ENCODE data around the gene SCAF11. TPM values are rescaled to one million over a fixed set of nuclear protein-coding genes. Genes with fewer than 3 reads are reported as not detected.

SCAF11 gene
- total RNA-seq, 4 donors from 2014 or later: 152 to 294 (median 173) TPM

DNA sequence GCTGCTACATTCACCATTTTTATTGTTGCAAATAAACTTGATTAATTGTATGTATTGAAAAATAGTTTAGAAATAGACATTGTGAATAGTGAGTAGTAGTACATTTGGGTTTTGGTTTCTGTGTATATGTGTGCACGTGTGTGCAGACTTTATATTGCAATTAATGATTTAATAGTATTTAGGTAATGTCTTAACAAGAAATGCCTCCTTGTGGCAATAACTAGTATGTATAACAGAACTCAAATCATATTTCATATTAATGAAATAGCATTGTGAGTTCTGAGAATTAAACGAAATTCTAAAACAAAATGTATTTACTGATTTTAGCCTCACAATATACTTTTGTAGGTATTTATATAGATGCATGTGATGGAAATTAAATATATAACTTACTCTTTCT is 100.1 kb downstream of the SCAF11 start:
- Histone ChIP-seq H3K4me1 (no peaks in the 10 kb centered on the region), H3K27ac (no peak overlapping the region), H3K36me3 (peaks cover 11 to 12% of the 10 kb centered on the region in 2 donors), H3K27me3 (no peaks in the 10 kb centered on the region), H3K4me3 (replicated peaks in 1 of 3) (no peak overlapping the region), H3K9me3 (no peaks in the 10 kb centered on the region)
- intact Hi-C loops (cut with DNase I): no loop called here
- WGBS, 2 donors: 89 to 90% methylated on average over 2 of the region's 2 CpGs
- TF ChIP-seq POLR2A (IDR thresholded peaks at IDR 0.05): no peak
- no peak for TF ChIP-seq CTCF (IDR thresholded peaks at IDR 0.05)
- no peak for DNase-seq

DNA sequence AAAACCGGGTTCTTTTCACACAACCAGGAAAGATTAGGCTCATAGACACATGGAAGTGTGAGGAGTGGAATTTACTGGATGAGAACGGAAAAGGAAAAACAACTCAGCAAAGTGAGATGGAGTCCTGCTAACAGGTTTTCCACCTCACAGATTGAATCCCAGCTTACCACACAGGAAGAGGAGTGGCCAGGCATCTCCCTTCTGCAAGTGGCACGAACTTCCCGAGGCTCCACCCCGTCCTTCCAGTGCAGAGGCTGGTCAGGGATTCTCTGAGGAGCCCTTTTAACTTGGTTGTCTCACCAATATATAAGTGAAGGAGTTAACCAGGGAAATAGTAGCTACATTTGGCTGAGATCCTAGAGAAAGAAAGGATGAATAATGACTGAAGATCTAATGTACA is 102.8 kb downstream of the SCAF11 start:
- no peaks in the 10 kb centered on the region for H3K9me3 ChIP-seq
- no peak for DNase-seq
- intact Hi-C loops (cut with DNase I): no loop called here
- no peaks in the 10 kb centered on the region for H3K4me1 ChIP-seq
- H3K27ac ChIP-seq: no peak overlapping the region
- TF ChIP-seq CTCF (IDR thresholded peaks at IDR 0.05) (no peak), POLR2A (IDR thresholded peaks at IDR 0.05) (no peak)
- 79 to 86% methylated on average over 5 of the region's 5 CpGs for WGBS, 2 donors
- no peak overlapping the region for H3K4me3 ChIP-seq (replicated peaks in 1 of 3)
- H3K36me3 ChIP-seq: peaks cover 0 to 5% of the 10 kb centered on the region in 2 donors
- no peaks in the 10 kb centered on the region for H3K27me3 ChIP-seq

DNA sequence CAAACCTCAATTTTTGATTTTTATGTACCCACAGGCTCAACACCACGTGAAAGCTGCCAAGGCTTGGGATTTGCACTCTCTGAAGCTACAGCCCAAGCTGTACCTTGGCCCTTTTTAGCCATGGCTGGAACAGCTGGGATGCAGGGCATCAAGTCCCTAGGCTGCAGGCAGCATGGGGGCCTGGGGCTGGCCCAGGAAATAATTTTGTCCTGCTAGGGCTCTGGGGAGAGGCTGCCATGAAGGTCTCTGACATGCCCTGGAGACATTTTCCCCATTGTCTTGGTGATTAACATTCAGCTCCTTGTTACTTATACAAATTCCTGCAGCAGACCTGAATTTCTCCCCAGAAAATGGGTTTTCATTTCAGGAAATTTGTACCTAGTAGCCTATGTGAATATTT is 103.7 kb downstream of the SCAF11 start:
- no peaks in the 10 kb centered on the region for H3K9me3 ChIP-seq
- peaks cover 0 to 1% of the 10 kb centered on the region in 2 donors for H3K36me3 ChIP-seq
- no peak overlapping the region for H3K27ac ChIP-seq
- H3K4me1 ChIP-seq: no peaks in the 10 kb centered on the region
- H3K4me3 ChIP-seq (replicated peaks in 1 of 3): no peak overlapping the region
- intact Hi-C loops (cut with DNase I): no loop called here
- no peak for TF ChIP-seq CTCF (IDR thresholded peaks at IDR 0.05)
- TF ChIP-seq POLR2A (IDR thresholded peaks at IDR 0.05): no peak
- no peaks in the 10 kb centered on the region for H3K27me3 ChIP-seq
- WGBS, 2 donors: 100% methylated on average over 1 of the region's 1 CpG
- DNase-seq: no peak

DNA sequence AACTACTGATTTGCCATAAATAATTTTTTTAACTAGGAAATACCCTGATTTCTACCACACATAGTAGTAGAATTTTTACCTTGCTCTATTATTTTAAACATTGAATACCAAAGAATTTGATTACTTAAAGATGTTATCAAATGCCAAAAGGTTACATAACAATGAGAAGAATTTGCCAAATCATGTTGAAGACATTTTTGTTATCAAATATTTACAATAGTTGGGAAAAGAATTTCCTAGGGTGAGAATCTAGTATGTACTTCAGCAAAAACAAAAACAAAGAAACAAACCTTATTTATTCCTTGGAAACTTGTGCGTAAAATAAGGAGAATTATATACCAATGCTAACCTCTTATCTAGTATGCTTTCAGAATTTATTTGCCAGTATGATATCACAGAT is 107.2 kb downstream of the SCAF11 start:
- H3K27me3 ChIP-seq: no peaks in the 10 kb centered on the region
- no peak overlapping the region for H3K4me3 ChIP-seq (replicated peaks in 1 of 3)
- no peaks in the 10 kb centered on the region for H3K9me3 ChIP-seq
- no peak for DNase-seq
- no peak overlapping the region for H3K27ac ChIP-seq
- intact Hi-C loops (cut with DNase I): no loop called here
- H3K36me3 ChIP-seq: no peaks in the 10 kb centered on the region
- WGBS, 2 donors: 97 to 100% methylated on average over 1 of the region's 1 CpG
- H3K4me1 ChIP-seq: peaks cover 0 to 5% of the 10 kb centered on the region in 2 donors
- TF ChIP-seq POLR2A (IDR thresholded peaks at IDR 0.05) (no peak), CTCF (IDR thresholded peaks at IDR 0.05) (no peak)

DNA sequence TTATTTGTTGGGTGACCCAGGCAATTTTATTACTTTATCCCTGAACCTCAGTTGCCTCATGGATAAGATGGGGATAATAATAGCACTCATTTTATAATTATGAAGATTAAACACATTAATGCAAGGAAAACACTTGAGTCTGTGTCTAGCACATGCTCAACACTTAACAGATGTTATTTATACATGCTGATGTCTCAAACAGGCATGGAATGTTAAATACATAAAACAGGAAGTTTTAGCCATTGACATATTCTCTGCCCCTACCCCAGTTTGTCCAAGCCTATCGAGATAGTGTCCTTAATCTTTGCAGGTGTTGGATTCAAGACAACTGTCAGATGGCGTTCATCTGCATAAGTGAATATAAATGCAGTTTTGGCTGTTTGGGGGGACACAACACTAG is 109.8 kb downstream of the SCAF11 start:
- Histone ChIP-seq H3K4me3 (replicated peaks in 1 of 3) (no peak overlapping the region), H3K27ac (no peak overlapping the region), H3K4me1 (peaks cover 0 to 5% of the 10 kb centered on the region in 2 donors), H3K36me3 (peaks cover 0 to 6% of the 10 kb centered on the region in 2 donors), H3K27me3 (no peaks in the 10 kb centered on the region), H3K9me3 (no peaks in the 10 kb centered on the region)
- no peak for TF ChIP-seq CTCF (IDR thresholded peaks at IDR 0.05)
- DNase-seq: no peak
- intact Hi-C loops (cut with DNase I): no loop called here
- 88 to 97% methylated on average over 2 of the region's 2 CpGs for WGBS, 2 donors
